LNCaP clone FGC (cell line): ENCODE data around the gene SMARCA4.

Experiments
- DNase-seq: peaks from one replicate; pipeline ENCODE4 v3.0.0-alpha.2; 2011; ENCODE audit warnings: low read depth
- H3K4me3 ChIP-seq: 2 replicates; pipeline ENCODE4 v1.5.1; 2011; ENCODE audit warnings: mild to moderate bottlenecking, low read depth, low read length, control low read depth
- TF ChIP-seq, protein P1 (sequence below): IDR thresholded peaks from 2 replicates; pipeline ENCODE4 v1.5.1; 2012; ENCODE audit warnings: mild to moderate bottlenecking; ENCODE audit not compliant: control insufficient read depth, insufficient read depth; ENCODE audit errors: extremely low read depth

The SMARCA4 gene

DNA sequence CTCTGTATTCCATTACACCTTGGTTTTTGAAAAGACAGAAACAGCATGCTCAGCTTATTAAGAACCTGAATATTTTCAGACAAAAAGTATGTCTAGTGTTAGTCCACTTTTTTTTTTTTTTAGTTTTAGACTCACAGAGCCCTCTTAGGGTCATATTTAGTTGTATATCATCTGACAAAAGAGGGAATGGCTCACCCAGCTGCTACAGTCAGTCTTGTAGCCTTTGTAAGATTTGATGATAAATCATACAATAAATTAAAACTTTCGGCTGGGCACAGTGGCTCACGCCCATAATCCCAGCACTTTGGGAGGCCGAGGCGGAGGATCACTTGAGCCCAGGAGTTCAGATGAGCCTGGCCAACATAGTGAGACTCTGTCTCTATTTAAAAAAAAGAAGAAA lies 84.7 kb downstream of the SMARCA4 start:
- DNase-seq: no peak
- TF ChIP-seq, protein P1, sequence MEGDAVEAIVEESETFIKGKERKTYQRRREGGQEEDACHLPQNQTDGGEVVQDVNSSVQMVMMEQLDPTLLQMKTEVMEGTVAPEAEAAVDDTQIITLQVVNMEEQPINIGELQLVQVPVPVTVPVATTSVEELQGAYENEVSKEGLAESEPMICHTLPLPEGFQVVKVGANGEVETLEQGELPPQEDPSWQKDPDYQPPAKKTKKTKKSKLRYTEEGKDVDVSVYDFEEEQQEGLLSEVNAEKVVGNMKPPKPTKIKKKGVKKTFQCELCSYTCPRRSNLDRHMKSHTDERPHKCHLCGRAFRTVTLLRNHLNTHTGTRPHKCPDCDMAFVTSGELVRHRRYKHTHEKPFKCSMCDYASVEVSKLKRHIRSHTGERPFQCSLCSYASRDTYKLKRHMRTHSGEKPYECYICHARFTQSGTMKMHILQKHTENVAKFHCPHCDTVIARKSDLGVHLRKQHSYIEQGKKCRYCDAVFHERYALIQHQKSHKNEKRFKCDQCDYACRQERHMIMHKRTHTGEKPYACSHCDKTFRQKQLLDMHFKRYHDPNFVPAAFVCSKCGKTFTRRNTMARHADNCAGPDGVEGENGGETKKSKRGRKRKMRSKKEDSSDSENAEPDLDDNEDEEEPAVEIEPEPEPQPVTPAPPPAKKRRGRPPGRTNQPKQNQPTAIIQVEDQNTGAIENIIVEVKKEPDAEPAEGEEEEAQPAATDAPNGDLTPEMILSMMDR: no peak
- no peak overlapping the region for H3K4me3 ChIP-seq

DNA sequence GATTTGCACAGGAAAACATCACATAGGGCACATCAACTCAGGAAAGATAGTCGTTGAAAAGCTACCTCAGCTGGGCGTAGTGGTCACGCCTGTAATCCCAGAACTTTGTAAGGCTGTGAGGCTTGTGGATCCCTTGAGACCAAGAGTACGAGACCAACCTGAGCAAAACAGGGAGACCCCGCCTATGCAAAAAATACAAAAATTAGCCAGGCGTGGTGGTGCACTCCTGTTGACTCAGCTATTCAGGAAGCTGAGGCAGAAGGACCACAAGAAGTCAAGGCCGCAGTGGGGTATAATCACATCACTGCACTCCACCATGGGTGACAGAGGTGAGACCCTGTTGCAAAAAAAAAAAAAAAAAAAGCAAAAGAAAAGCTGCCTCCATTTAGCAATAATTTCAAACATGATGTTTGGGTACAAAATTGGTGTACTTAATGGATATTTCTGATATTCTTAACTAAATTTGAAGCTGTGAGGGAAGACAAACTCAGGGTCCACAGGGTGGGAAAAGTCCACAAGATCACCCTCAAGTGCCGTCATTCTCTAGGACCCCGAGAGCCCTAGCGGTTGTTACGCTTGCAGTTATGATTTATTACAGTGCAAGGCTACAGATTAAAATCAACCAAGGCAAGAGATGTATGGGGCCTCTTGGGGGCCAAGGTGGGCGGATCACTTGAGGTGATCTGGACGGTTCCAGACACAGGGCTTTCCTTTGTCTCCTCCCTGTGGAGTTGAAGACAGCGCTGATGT lies 86.0 kb downstream of the SMARCA4 start:
- H3K4me3 ChIP-seq: no peak overlapping the region
- no peak for DNase-seq
- TF ChIP-seq, protein P1: no peak

DNA sequence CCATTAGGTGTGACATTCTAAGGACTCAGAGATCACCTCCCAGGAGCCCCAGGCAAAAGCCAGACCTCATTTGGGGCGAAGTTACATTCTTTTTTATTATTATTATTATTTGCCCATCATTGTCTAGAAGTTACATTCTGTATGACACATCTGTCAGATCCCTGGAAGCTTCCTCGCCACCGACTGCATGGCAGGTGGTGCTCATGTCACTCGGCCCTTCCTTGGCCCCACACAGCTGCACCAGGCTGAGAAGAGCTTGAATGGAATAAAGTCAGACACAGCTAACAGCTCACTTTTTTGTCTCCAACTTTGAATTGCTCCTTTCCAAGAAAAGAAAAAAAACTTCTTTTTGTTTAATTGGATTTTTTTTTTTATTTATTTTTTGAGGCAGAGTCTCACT lies 87.0 kb downstream of the SMARCA4 start:
- TF ChIP-seq, protein P1: no peak
- DNase-seq: no peak
- no peak overlapping the region for H3K4me3 ChIP-seq

DNA sequence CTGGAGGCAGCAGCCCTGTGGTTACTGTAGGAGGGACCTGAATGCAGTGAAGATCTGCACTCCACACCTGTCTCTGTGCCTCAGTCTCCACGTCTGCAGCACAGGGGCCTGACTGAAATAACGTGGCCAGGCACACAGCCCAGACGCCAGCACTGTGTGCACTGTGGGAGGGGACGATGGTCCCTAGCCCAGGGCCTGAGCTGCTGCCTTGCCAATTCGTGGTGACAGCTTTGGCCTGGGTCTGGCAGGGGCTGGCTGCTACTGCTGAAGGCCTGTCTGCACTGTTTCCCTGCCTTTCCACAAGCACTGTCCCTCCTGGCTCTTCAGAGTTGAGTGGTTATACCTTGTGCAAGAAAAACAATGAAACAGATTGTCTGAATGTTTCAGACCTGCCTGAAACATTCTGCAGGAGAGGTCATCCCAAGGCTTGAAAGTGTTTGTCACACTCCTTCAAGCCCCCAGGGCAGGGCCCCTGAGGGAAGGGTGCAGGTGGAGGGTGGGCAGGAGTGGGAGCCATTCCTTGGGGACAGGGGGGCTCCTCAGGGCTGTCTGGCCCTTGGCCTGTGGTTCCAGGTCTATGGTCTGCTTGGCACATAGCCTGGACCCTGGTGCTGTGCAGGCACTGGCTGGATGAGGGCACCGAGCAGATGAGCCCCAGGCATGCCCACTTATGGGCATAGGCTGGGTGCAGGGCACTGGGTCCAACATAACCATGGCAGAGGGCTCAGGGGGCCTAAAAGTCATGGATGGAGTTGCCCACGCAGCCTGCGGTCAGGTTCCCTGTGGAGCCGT lies 89.7 kb downstream of the SMARCA4 start:
- no peak overlapping the region for H3K4me3 ChIP-seq
- TF ChIP-seq, protein P1: no peak
- DNase-seq: no peak

DNA sequence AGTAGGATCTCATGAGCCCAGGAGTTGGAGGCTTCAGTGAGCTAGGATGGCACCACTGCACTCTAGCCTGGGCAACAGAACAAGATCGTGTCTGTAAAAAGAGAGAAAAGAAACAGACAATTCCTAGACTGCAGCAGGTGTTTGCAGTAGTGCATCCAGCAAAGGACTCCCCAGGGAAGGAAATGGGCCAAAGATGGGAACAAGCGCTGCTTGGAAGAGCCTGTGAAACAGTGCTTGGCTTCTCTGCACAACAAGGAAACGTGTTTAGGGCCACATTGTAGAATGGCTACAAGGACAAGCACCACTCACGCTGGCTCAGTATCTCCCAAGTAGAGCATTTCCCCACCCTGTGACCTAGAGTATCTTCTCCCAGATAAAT lies 93.0 kb downstream of the SMARCA4 start:
- TF ChIP-seq, protein P1: no peak
- no peak for DNase-seq
- H3K4me3 ChIP-seq: no peak overlapping the region

DNA sequence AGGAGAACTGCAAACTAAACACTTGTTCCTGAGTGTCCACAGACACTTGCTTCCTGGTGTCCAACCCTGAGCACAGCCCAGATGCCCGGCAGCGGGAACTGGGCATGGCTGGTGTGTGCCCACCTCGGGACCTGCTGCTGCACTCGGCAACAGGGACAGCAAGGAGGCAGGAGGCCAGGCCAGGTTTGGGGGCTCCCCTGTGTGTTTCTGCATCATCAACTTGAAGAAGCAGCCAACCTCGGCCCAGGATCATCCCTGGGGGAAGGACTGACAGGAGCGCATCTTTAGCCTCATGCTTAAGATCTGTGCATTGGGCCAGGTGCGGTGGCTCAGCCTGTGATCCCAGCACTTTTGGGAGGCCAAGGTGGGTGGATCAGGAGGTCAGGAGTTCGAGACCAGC lies 93.4 kb downstream of the SMARCA4 start:
- DNase-seq: no peak
- TF ChIP-seq, protein P1: no peak
- no peak overlapping the region for H3K4me3 ChIP-seq
